ENCODE measurements around the gene HOXB4.

Gene HOXB4

DNA sequence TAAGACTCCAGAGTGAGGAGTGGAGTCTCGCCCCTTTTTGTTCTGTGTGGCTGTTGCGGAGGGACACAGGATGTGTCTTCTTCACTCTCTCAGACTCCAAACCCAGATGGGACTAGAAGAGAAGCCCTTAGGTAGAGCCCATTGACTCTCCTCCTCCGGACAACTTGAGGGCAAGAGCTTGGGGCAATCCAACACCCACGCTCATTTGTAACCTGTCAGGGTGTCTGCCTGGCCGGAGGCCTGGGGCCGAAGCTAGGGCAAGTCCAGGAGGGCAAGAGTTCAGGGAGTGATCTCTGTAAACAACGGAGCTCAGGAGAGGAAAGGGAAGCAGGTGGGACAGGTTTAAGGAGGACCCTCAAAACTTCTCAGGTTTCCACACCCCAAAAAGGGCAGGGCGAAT lies 45.9 kb downstream of the HOXB4 start:
- Histone ChIP-seq H3K9me3 (ENCODE audit: control insufficient read depth, low read length) (no peaks in the 10 kb centered on the region), H3K4me2 (ENCODE audit: low read length) (no peak overlapping the region), H3K79me2 (no peaks in the 10 kb centered on the region), H2AFZ (no peak overlapping the region), H3K27ac (no peak overlapping the region), H3K4me1 (no peaks in the 10 kb centered on the region), H3K27me3 (ENCODE audit: control insufficient read depth, insufficient read depth, low read length) (no peaks in the 10 kb centered on the region), H3K36me3 (ENCODE audit: control insufficient read depth, insufficient read depth, low read length) (no peaks in the 10 kb centered on the region), H3K4me3 (ENCODE audit: low read depth, low read length) (no peak overlapping the region), H3K9ac (no peak overlapping the region)
- TF ChIP-seq, protein P1, sequence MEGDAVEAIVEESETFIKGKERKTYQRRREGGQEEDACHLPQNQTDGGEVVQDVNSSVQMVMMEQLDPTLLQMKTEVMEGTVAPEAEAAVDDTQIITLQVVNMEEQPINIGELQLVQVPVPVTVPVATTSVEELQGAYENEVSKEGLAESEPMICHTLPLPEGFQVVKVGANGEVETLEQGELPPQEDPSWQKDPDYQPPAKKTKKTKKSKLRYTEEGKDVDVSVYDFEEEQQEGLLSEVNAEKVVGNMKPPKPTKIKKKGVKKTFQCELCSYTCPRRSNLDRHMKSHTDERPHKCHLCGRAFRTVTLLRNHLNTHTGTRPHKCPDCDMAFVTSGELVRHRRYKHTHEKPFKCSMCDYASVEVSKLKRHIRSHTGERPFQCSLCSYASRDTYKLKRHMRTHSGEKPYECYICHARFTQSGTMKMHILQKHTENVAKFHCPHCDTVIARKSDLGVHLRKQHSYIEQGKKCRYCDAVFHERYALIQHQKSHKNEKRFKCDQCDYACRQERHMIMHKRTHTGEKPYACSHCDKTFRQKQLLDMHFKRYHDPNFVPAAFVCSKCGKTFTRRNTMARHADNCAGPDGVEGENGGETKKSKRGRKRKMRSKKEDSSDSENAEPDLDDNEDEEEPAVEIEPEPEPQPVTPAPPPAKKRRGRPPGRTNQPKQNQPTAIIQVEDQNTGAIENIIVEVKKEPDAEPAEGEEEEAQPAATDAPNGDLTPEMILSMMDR (IDR thresholded peaks at IDR 0.05) = no peak

DNA sequence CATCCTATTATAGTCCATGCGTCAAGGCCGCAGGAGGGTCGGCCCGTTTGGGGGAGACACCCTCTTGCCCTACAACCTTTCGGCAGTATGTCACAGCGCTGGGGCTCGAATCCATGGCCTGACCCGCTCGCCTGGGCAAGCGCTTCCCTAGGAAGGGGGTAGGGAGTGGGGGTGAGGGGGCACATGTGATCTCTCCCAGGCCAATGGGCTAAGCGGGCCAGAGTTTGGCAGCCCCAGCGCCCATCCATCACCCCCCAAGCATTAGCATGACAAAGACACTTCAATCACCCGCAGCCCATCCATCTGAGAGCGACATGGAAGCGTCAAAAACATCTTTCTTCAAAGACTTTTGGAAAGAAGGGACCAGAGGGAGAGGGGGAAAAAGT lies 47.3 kb downstream of the HOXB4 start, which contains the start of gene HOXB1:
HOXB1 (minus strand) TSS at position 125 of the 386 bp plus-strand sequence; CDS start at position 18, 107 bp downstream.
- no peak within 1 kb of the TSS for H3K4me3 ChIP-seq (ENCODE audit: low read depth, low read length)
- TF ChIP-seq, protein P1 (IDR thresholded peaks at IDR 0.05) = no peak
- no peak within 1 kb of the TSS for H2AFZ ChIP-seq
- no peak within 1 kb of the TSS for H3K4me2 ChIP-seq (ENCODE audit: low read length)
- H3K4me1 ChIP-seq = no peaks in the 10 kb centered on the region
- no peak within 1 kb of the TSS for H3K27ac ChIP-seq
- no peak within 1 kb of the TSS for H3K9ac ChIP-seq
- H3K27me3 ChIP-seq (ENCODE audit: control insufficient read depth, insufficient read depth, low read length) = no peaks in the 10 kb centered on the region
- H3K36me3 ChIP-seq (ENCODE audit: control insufficient read depth, insufficient read depth, low read length) = no peaks in the 10 kb centered on the region
- H3K79me2 ChIP-seq = no peaks in the 10 kb centered on the region
- H3K9me3 ChIP-seq (ENCODE audit: control insufficient read depth, low read length) = no peaks in the 10 kb centered on the region

DNA sequence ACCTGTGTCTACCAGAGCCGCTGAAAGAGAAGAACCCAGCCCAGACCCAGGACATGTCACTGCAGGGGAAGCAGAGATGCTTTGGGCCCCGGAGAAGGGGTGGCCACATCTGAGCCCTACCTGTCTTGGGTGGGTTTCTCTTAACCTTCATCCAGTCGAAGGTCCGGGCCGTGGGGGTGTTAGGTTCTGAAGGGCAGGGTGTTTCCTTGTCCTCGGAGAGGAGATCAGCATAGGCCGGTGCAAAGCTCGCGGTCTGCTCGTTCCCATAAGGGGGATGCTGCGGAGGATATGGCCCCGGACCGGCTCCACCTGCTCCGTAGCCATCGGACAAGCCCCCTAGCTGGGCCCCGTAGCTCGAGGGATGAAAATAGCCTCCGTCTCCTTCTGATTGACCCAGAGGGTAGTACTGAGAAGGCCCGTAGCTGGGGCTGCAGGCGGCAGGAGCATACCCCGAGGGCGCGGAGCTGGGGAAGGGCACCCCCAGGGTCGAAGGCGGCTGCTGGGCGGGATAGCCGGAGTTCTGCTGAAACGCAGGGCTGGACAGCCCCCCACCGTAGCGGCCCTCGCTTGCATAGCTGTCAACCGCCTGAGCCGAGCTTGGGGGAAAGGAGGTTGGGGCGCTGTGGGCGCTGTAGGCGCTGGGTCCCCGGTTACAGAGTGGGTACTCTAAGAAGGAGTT lies 47.8 kb downstream of the HOXB4 start:
- no peak overlapping the region for H2AFZ ChIP-seq
- no peaks in the 10 kb centered on the region for H3K4me1 ChIP-seq
- no peak overlapping the region for H3K9ac ChIP-seq
- H3K4me2 ChIP-seq (ENCODE audit: low read length) = no peak overlapping the region
- no peaks in the 10 kb centered on the region for H3K36me3 ChIP-seq (ENCODE audit: control insufficient read depth, insufficient read depth, low read length)
- TF ChIP-seq, protein P1 (IDR thresholded peaks at IDR 0.05) = no peak
- H3K9me3 ChIP-seq (ENCODE audit: control insufficient read depth, low read length) = no peaks in the 10 kb centered on the region
- H3K79me2 ChIP-seq = no peaks in the 10 kb centered on the region
- H3K4me3 ChIP-seq (ENCODE audit: low read depth, low read length) = no peak overlapping the region
- no peak overlapping the region for H3K27ac ChIP-seq
- no peaks in the 10 kb centered on the region for H3K27me3 ChIP-seq (ENCODE audit: control insufficient read depth, insufficient read depth, low read length)

DNA sequence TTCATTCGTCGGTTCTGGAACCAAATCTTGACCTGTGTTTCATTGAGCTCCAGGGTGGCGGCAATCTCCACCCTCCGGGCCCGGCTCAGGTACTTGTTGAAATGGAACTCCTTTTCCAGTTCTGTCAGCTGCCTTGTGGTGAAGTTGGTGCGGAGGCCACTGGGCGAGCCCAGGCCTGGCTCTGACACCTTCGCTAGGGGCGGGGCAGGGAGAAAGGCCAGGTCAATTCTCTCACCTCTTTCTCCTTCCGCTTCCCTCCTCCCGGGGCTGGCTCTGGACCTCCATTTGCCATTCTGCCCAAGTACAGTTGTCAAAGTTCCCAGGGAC lies 48.5 kb downstream of the HOXB4 start:
- Histone ChIP-seq H3K4me1 (no peaks in the 10 kb centered on the region), H3K4me2 (ENCODE audit: low read length) (no peak overlapping the region), H3K36me3 (ENCODE audit: control insufficient read depth, insufficient read depth, low read length) (no peaks in the 10 kb centered on the region), H3K27me3 (ENCODE audit: control insufficient read depth, insufficient read depth, low read length) (no peaks in the 10 kb centered on the region), H3K9me3 (ENCODE audit: control insufficient read depth, low read length) (no peaks in the 10 kb centered on the region), H3K9ac (no peak overlapping the region), H3K27ac (no peak overlapping the region), H3K4me3 (ENCODE audit: low read depth, low read length) (no peak overlapping the region), H2AFZ (no peak overlapping the region), H3K79me2 (no peaks in the 10 kb centered on the region)
- TF ChIP-seq, protein P1 (IDR thresholded peaks at IDR 0.05) = no peak

Data from parathyroid adenoma (tissue), 2 donors.